GM21825 (cell line): Measurements from ENCODE around the gene FAM3B.

ENCODE experiments used
- ATAC-seq: cut with Tn5 transposase; IDR thresholded peaks from one replicate; pipeline ENCODE4 v1.9.1; 2021; ENCODE audit warnings: mild to moderate bottlenecking, moderate library complexity; ENCODE audit not compliant: unreplicated experiment

FAM3B gene

GRCh38 chr21:41367945-41368734 is 51.5 kb downstream of the FAM3B start:
- ATAC-seq: peak; percentile 53

GRCh38 chr21:41368735-41369104 is 52.1 kb downstream of the FAM3B start:
- no peak for ATAC-seq

DNA sequence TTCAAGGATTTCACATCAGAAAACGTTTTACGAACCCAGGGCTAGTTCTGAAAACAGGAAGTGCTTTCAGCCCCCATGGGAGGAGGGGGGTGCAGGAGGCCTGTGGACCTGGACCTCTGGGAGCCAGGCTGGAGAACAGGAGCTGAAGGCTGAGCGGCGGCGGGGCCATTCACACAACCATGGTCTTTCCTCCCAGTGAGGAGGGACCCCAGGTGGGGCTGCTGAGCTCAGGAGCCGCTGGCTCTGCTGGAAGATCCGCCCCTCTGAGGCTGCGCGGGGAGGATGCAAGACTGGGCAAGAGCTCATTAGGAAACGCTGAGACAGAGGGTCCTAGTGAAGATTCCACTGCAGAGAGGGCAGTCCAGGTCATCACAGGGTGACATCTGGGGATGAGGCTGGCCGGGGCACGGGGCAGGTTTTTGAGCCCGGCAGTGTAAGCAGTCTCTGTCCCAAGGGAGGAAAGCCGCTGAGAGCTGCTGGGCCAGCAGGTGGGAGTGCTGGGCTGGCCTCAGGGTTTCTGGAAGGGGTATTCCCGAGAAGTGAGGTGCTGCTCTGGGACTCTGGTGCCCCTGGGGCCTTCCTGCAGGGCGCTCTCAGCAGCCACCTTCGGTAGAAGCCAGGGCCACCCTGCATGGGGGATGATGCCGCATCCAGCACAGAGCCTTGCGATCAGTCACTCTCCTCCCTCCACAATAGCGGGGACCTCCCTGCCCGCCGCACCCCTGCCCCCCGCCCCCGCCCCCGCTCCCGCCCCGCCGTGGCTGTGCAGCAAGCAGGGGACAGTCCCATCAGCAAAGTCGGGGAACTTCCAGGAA is 52.7 kb downstream of the FAM3B start:
- peak; percentile 40 for ATAC-seq

GRCh38 chr21:41369920-41370839 is 53.6 kb downstream of the FAM3B start:
- peak; percentile 2 for ATAC-seq

DNA sequence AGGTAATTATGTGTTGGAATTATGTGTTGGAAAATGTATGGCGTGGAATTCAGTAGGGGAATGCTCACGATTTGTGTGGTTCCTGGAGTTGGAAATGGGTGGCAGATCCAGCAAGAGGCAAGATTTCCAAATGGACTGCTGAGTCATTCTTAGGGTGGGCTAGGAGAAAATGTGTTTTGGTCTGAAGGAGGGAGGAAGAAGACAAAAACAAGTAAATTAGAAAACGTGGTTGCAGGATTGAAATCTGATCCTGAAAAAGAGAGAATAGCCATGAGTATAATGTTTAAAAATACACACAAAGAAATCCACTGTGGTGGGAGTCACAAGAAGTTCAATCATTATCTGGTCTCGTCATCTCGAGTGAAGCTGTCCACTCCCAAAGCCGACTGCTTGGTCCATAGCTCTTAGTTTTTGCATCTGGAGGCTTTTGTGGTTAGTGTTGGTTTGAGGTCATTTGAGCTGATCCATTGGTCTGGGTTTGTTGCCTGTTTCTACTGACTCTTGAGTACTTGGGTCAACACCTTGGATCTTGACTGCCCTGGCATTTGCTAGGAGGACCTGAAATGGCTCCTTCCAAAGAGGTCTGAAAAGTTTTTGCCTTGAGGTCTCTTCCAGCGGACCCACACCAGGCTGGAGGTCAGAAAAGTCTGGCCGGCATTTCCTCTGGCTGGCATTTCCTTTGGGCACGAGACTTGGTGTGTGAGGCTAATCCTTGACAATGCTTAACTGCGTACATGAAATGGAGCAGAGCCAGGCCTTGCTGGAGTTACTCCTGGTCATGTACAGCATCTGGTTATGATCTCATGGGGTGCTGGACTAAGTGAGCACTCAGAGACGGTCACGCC is 54.5 kb downstream of the FAM3B start:
- no peak for ATAC-seq

DNA sequence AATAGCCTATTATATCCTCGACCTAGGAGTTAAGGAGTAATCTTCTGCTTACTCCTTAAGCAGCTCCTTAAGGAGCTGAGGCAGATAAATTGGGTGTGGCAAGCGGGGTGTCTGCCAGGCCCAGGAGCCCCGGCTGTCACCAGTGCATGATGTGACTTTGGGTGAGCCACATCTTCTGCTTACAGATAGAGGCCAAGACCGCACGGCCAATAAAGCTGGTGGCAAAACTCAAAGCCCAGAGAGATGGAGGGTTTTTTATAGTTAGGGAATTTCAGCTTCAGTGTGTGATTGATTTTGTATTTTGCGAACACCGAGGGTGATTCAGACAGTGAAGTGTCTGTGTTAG is 55.1 kb downstream of the FAM3B start:
- no peak for ATAC-seq

DNA sequence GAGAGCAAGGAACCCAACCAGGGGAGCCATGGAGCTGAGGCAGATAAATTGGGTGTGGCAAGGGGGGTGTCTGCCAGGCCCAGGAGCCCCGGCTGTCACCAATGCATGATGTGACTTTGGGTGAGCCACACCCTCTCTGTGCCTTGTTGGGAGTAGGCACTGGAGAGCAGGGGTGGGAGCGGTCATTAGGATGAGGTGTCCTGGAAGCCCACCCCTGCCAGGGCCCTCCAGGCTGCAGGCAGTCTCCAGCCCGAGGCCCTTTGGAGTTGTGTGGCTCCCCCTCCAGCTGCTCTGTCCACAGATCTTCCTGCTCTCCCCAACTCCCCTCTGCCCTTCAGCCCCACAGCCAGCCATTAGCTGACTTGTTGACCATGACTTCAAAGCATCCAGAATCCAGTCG is 56.7 kb downstream of the FAM3B start:
- no peak for ATAC-seq

DNA sequence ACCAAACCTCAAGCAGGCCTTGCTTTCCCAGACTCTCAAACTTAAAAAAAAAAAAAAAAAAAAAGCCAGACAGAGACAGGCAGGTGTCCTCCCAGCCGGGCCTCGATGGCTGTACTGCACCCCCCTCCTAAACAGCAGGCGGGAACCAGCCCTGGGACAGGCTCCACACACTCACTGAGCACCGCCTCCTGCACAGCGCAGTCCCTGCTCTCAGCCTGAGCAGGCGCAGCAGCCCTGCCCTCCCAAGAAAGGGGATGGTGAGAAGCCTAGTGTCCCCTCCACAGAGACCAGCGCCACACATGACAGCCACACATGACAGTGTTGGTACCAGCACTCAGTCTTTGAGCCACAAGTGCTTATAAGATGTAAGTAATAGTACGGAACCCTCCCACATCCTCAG is 57.2 kb downstream of the FAM3B start:
- ATAC-seq: no peak

DNA sequence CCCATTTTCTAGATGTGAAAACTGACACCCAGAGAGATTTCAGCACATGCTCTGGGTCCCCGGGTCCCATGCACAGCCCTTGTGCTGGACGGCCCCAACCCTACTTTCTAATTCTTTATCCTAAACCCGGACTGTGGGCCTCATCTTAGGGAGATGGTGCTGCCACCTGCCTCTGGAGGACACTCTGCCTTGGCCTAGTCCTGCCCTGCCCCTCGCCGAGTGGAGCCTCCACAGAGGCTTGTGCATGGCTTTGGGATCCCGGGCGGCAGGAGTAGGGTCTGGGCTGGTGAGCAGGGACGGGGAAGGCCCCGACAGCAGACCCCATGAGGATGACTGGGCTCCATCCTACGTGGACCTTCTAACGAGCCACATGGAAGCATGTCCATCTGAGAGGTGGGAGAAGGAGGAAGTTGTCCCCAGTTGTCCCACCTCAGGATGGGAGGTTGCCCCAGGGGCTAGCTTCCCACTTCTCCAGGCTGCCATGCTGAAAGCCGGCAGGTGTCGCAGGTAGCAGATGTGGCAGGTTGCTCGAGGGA is 57.6 kb downstream of the FAM3B start:
- ATAC-seq: no peak

GRCh38 chr21:41374867-41375533 is 58.4 kb downstream of the FAM3B start:
- ATAC-seq: no peak

GRCh38 chr21:41375875-41376274 is 59.3 kb downstream of the FAM3B start:
- ATAC-seq: no peak

DNA sequence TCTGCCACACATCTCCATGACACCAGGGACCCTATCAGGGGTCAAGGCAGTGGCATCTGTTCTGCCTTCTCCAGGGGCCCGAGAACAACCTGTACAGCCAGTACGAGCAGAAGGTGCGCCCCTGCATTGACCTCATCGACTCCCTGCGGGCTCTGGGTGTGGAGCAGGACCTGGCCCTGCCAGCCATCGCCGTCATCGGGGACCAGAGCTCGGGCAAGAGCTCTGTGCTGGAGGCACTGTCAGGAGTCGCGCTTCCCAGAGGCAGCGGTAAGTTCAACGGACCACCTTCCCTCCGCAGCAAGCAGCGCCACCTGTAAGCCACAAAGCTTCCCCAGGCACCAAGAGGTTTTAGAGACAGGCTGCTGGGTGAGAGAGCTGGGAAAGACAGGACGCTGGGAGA is 61.1 kb downstream of the FAM3B start:
- ATAC-seq: no peak

GRCh38 chr21:41378849-41379248 is 62.2 kb downstream of the FAM3B start:
- no peak for ATAC-seq

DNA sequence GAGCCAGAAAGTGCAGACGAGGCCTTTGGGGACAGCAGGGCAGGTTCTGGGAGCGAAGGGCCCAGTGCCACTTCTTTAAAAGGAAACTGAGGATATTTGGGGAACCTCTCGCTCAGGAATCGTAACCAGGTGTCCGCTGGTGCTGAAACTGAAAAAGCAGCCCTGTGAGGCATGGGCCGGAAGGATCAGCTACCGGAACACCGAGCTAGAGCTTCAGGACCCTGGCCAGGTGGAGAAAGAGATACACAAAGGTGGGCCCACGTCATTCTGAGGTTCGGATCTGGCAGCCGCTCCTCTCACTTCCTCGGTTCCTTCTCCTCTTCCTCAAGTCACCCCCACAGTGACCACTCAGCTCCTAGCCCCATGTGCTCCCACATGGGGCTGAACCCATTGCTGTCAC is 63.3 kb downstream of the FAM3B start:
- no peak for ATAC-seq

DNA sequence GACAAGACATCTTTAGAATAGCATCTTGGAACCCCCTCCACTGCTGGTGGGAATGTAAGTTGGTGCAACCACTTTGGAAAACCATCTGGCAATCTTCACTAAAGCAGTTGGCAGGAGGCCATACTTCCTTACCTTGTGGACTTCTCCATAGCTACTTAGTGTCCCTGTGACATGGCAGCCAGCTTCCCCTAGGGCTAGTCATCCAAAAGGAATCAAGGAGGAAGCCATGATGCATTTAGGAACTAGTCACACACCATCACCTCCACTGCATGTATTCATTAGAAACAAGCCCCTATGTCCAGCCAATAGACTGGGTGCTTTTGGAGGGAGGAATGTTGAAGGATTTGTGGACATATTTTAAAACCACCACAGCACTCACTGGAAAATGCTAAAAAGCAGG is 65.1 kb downstream of the FAM3B start:
- ATAC-seq: no peak

- ATAC-seq: no peak
Observed at GRCh38 chr21:41387042-41387819, 70.6 kb downstream of the FAM3B start.

- no peak for ATAC-seq
Observed at GRCh38 chr21:41387824-41388223, 71.2 kb downstream of the FAM3B start.

GRCh38 chr21:41388259-41388658 is 71.7 kb downstream of the FAM3B start:
- ATAC-seq: no peak
